ENCODE results near the gene ADSS1.

The ADSS1 gene

DNA sequence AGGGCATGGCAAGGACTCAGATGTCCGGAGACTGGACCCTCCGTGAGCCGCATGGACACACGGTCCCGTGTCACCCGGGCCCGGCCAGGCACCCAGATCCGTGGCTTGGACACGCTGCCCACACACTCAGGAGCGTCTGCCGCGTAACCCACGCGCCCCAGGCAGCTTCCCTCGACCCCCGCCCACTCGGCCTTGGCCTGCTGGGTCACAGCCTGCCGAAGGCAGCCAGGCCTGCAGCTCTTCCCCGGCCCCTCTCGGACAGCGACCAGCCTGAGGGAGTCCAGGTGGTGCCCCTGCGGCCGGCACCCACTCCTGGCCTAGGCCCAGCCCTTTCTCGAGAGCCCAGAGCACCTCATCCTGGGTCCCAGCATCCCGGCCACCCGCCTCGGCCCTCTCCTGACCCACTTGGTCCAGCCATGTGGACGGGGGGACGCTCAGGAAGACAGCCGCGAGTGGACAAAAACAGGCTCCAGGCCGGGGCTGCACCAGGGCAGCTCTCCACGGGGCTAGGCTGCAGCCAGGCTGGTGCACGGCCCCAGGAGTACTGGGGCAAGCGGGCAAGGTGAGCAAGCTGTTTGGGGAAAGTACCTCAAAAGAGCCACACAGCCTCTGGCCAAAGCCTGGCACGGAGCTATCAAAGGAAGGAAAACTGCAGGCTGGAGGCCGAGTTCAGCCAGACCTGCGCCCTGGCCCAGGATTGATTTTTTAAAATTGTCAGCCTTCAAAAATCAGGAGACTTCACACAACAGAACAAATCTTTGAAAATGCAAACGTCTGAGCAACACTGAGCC lies 65.0 kb downstream of the ADSS1 start:
- Histone ChIP-seq H3K4me1 (ENCODE audit: insufficient read depth, low read length) (peaks cover 6% of the 10 kb centered on the region; the same call in 1 of the 2 replicates), H3K9ac (ENCODE audit: low read depth, low read length) (no peak overlapping the region), H3K4me3 (ENCODE audit: low read length) (no peak overlapping the region), H3K9me3 (ENCODE audit: insufficient read depth, low read depth, low read length) (no peaks in the 10 kb centered on the region), H3K27ac (ENCODE audit: low read length) (no peak overlapping the region), H3K36me3 (ENCODE audit: insufficient read depth, low read depth, low read length) (no peaks in the 10 kb centered on the region; the same call in 1 of the 2 replicates), H3K27me3 (ENCODE audit: insufficient read depth, low read length) (peaks cover 8% of the 10 kb centered on the region; the same call in 1 of the 2 replicates)

- peaks cover 6% of the 10 kb centered on the region; the same call in 1 of the 2 replicates for H3K4me1 ChIP-seq (ENCODE audit: insufficient read depth, low read length)
- no peaks in the 10 kb centered on the region; the same call in 1 of the 2 replicates for H3K36me3 ChIP-seq (ENCODE audit: insufficient read depth, low read depth, low read length)
- no peak overlapping the region for H3K9ac ChIP-seq (ENCODE audit: low read depth, low read length)
- no peak overlapping the region for H3K4me3 ChIP-seq (ENCODE audit: low read length)
- H3K27ac ChIP-seq (ENCODE audit: low read length), result no peak overlapping the region
- H3K27me3 ChIP-seq (ENCODE audit: insufficient read depth, low read length), result peaks cover 17% of the 10 kb centered on the region; the same call in 1 of the 2 replicates
- no peaks in the 10 kb centered on the region for H3K9me3 ChIP-seq (ENCODE audit: insufficient read depth, low read depth, low read length)
These were observed 66.0 kb downstream of the ADSS1 start for GRCh38 chr14:104789752-104790743.

- Histone ChIP-seq H3K9me3 (ENCODE audit: insufficient read depth, low read depth, low read length) (no peaks in the 10 kb centered on the region), H3K4me3 (ENCODE audit: low read length) (no peak overlapping the region), H3K36me3 (ENCODE audit: insufficient read depth, low read depth, low read length) (no peaks in the 10 kb centered on the region; the same call in 1 of the 2 replicates), H3K27ac (ENCODE audit: low read length) (no peak overlapping the region), H3K9ac (ENCODE audit: low read depth, low read length) (no peak overlapping the region), H3K27me3 (ENCODE audit: insufficient read depth, low read length) (peaks cover 24% of the 10 kb centered on the region), H3K4me1 (ENCODE audit: insufficient read depth, low read length) (peaks cover 10% of the 10 kb centered on the region; the same call in 1 of the 2 replicates)
These were observed 67.4 kb downstream of the ADSS1 start for GRCh38 chr14:104791425-104791824.

DNA sequence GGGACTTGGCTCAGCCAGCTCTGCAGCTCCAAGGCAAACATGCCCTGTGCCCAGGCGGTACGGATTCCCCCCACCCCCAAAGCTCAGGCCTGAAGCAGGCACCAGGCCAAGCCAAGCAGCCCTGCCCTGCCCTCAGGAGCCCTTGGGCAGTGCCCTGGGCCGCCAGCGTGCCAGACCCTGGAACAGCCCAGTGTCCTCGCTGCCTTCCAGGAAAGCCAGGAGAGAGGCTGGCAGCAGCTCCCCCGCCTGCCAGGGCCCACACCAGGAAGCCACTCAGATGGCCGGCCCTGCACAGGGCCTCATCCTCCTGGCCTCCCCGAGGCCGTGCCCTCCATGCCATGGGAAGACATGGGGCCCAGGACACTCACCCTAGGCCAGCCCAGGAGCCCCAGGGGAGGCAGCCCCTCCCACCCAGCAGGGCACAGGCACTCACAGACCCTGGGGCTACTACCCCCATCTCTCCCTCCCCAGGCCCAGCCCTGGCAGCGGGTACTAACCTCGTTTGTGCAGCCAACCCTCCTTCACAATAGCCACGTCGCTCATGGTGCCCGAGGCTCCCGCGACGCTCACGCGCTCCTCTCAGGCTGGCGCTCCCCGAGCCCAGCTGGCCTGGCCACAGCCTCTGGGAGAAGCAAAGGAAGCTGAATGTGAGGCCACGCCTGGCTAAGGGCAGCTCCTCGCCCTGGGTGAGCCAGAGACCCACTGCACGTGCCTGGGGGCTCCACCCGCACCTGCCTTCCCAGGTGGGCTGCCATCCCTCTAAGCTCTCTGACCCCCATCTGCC lies 68.3 kb downstream of the ADSS1 start:
- Histone ChIP-seq H3K9ac (ENCODE audit: low read depth, low read length) (no peak overlapping the region), H3K9me3 (ENCODE audit: insufficient read depth, low read depth, low read length) (no peaks in the 10 kb centered on the region), H3K27ac (ENCODE audit: low read length) (no peak overlapping the region), H3K27me3 (ENCODE audit: insufficient read depth, low read length) (peaks cover 32% of the 10 kb centered on the region), H3K36me3 (ENCODE audit: insufficient read depth, low read depth, low read length) (no peaks in the 10 kb centered on the region; the same call in 1 of the 2 replicates), H3K4me1 (ENCODE audit: insufficient read depth, low read length) (peaks cover 10% of the 10 kb centered on the region; the same call in 1 of the 2 replicates), H3K4me3 (ENCODE audit: low read length) (no peak overlapping the region)

GRCh38 chr14:104792945-104793702 lies 69.1 kb downstream of the ADSS1 start:
- Histone ChIP-seq H3K27ac (ENCODE audit: low read length) (no peak overlapping the region), H3K36me3 (ENCODE audit: insufficient read depth, low read depth, low read length) (no peaks in the 10 kb centered on the region; the same call in 1 of the 2 replicates), H3K4me3 (ENCODE audit: low read length) (peak overlapping the region; percentile 75; the same call in 1 of the 2 replicates), H3K9me3 (ENCODE audit: insufficient read depth, low read depth, low read length) (no peaks in the 10 kb centered on the region), H3K4me1 (ENCODE audit: insufficient read depth, low read length) (peaks cover 10% of the 10 kb centered on the region; the same call in 1 of the 2 replicates), H3K27me3 (ENCODE audit: insufficient read depth, low read length) (peaks cover 41% of the 10 kb centered on the region), H3K9ac (ENCODE audit: low read depth, low read length) (no peak overlapping the region)

DNA sequence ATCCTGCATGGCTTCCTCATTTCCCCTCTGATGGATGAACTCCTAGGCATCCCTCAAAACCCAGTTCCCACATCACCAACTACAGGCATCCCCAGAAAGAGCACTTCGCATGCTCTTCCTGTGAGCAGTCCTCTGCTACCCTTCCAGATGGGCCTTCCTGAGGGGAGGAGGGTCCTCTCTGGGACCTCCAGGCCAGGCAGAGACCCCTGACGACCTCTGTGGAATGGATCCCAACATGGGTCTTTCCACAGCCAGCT lies 69.6 kb downstream of the ADSS1 start:
- no peaks in the 10 kb centered on the region for H3K9me3 ChIP-seq (ENCODE audit: insufficient read depth, low read depth, low read length)
- H3K4me3 ChIP-seq (ENCODE audit: low read length), result peak overlapping the region; percentile 75; the same call in 1 of the 2 replicates
- H3K4me1 ChIP-seq (ENCODE audit: insufficient read depth, low read length), result peaks cover 10% of the 10 kb centered on the region; the same call in 1 of the 2 replicates
- H3K27ac ChIP-seq (ENCODE audit: low read length), result no peak overlapping the region
- H3K9ac ChIP-seq (ENCODE audit: low read depth, low read length), result no peak overlapping the region
- peaks cover 46% of the 10 kb centered on the region for H3K27me3 ChIP-seq (ENCODE audit: insufficient read depth, low read length)
- H3K36me3 ChIP-seq (ENCODE audit: insufficient read depth, low read depth, low read length), result no peaks in the 10 kb centered on the region; the same call in 1 of the 2 replicates

GRCh38 chr14:104794099-104794498 lies 70.1 kb downstream of the ADSS1 start:
- Histone ChIP-seq H3K9ac (ENCODE audit: low read depth, low read length) (peak overlapping the region; percentile 58; the same call in 1 of the 2 replicates), H3K4me3 (ENCODE audit: low read length) (peak overlapping the region; percentile 75), H3K27ac (ENCODE audit: low read length) (no peak overlapping the region), H3K36me3 (ENCODE audit: insufficient read depth, low read depth, low read length) (no peaks in the 10 kb centered on the region; the same call in 1 of the 2 replicates), H3K9me3 (ENCODE audit: insufficient read depth, low read depth, low read length) (no peaks in the 10 kb centered on the region), H3K4me1 (ENCODE audit: insufficient read depth, low read length) (peaks cover 10% of the 10 kb centered on the region; the same call in 1 of the 2 replicates), H3K27me3 (ENCODE audit: insufficient read depth, low read length) (peaks cover 51% of the 10 kb centered on the region)

GRCh38 chr14:104794631-104794992 lies 70.6 kb downstream of the ADSS1 start:
- peaks cover 13% of the 10 kb centered on the region; the same call in 1 of the 2 replicates for H3K4me1 ChIP-seq (ENCODE audit: insufficient read depth, low read length)
- peaks cover 56% of the 10 kb centered on the region for H3K27me3 ChIP-seq (ENCODE audit: insufficient read depth, low read length)
- H3K9me3 ChIP-seq (ENCODE audit: insufficient read depth, low read depth, low read length), result no peaks in the 10 kb centered on the region
- H3K9ac ChIP-seq (ENCODE audit: low read depth, low read length), result peak overlapping the region; percentile 58; the same call in 1 of the 2 replicates
- no peak overlapping the region for H3K27ac ChIP-seq (ENCODE audit: low read length)
- H3K4me3 ChIP-seq (ENCODE audit: low read length), result peak overlapping the region; percentile 75
- no peaks in the 10 kb centered on the region; the same call in 1 of the 2 replicates for H3K36me3 ChIP-seq (ENCODE audit: insufficient read depth, low read depth, low read length)

DNA sequence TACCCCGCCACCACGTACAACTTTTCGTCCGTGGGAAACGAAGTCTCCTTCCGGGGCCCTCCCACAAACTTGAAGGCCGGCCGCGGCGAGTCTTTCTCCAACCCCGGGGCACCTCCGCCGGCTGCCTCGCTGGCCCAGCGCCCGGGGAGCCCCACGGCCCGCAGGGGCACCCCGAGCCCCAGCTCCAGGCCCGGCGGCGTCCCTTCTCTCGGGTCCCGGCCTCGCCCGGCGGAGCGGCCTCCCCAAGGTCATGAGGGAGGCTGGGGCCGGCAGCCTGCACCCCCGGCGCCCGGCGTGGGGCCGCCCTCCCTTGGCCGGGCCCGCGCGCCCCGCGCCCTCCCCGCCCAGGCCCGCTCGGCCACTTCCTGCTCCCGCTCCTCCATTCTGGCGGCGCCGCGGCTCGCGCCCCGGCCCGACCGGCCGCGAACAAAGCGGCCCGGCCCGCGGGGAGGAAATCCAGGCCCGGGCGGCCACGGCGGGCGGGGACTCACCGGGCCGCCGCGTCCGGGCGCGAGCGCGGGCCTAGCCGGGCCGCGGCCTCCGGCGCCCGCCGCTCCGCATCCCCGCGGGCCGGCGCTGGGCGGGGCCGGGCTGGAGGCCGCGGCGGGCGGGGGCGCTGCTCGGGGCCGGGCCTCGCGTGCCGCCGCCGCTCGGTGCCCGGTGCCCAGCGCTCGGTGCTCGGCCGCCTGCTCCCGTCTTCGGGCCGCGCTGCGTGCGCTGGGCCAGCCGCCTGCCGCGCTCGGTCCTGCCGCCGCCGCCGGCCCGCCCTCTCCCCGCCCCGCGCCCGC lies 71.2 kb downstream of the ADSS1 start, which contains the start of gene AKT1:
Gene AKT1, minus strand, starts transcription at position 756 of the 788 bp plus-strand sequence. CDS start 3,105 bp downstream, outside the sequence.
- Histone ChIP-seq H3K4me1 (ENCODE audit: insufficient read depth, low read length) (peaks cover 13% of the 10 kb centered on the region; the same call in 1 of the 2 replicates), H3K36me3 (ENCODE audit: insufficient read depth, low read depth, low read length) (no peaks in the 10 kb centered on the region), H3K9me3 (ENCODE audit: insufficient read depth, low read depth, low read length) (no peaks in the 10 kb centered on the region), H3K27me3 (ENCODE audit: insufficient read depth, low read length) (peaks cover 61% of the 10 kb centered on the region), H3K27ac (ENCODE audit: low read length) (no peak within 1 kb of the TSS), H3K4me3 (ENCODE audit: low read length) (peak within 1 kb of the TSS; percentile 75), H3K9ac (ENCODE audit: low read depth, low read length) (peak within 1 kb of the TSS; percentile 58; the same call in 1 of the 2 replicates)

Measured in iPS-20b (cell line).